GM18867 (cell line): Measurements from ENCODE around the gene NEUROD6.

Experiments used
- ATAC-seq: cut with Tn5 transposase; IDR thresholded peaks from one replicate; pipeline ENCODE4 v1.9.1; 2021; ENCODE audit warnings: mild to moderate bottlenecking, moderate library complexity; ENCODE audit not compliant: unreplicated experiment

NEUROD6 gene

GRCh38 chr7:31335161-31335856, 5.2 kb downstream of the NEUROD6 start:
- ATAC-seq = no peak

- ATAC-seq = no peak
These were observed 7.2 kb downstream of the NEUROD6 start for GRCh38 chr7:31333291-31333690.

- no peak for ATAC-seq
These were observed 13.5 kb downstream of the NEUROD6 start for GRCh38 chr7:31327071-31327470.

GRCh38 chr7:31326416-31326815, 14.1 kb downstream of the NEUROD6 start:
- no peak for ATAC-seq

GRCh38 chr7:31323101-31323500, 17.4 kb downstream of the NEUROD6 start:
- ATAC-seq = no peak

- no peak for ATAC-seq
These were observed 19.9 kb downstream of the NEUROD6 start for GRCh38 chr7:31320675-31321074.

- ATAC-seq = no peak
These were observed 22.2 kb downstream of the NEUROD6 start for GRCh38 chr7:31318313-31318712.

- no peak for ATAC-seq
These were observed 23.6 kb downstream of the NEUROD6 start for GRCh38 chr7:31316876-31317275.

GRCh38 chr7:31315758-31316157, 24.8 kb downstream of the NEUROD6 start:
- ATAC-seq = no peak

GRCh38 chr7:31314781-31315180, 25.7 kb downstream of the NEUROD6 start:
- ATAC-seq = no peak

GRCh38 chr7:31312889-31313288, 27.6 kb downstream of the NEUROD6 start:
- ATAC-seq = no peak

GRCh38 chr7:31311552-31311951, 29.0 kb downstream of the NEUROD6 start:
- ATAC-seq = no peak

GRCh38 chr7:31310321-31310935, 30.1 kb downstream of the NEUROD6 start:
- ATAC-seq = no peak

GRCh38 chr7:31309407-31309806, 31.1 kb downstream of the NEUROD6 start:
- no peak for ATAC-seq

GRCh38 chr7:31308652-31309051, 31.9 kb downstream of the NEUROD6 start:
- ATAC-seq = no peak

GRCh38 chr7:31307972-31308371, 32.6 kb downstream of the NEUROD6 start:
- no peak for ATAC-seq

- no peak for ATAC-seq
These were observed 35.3 kb downstream of the NEUROD6 start for GRCh38 chr7:31305260-31305659.

- no peak for ATAC-seq
These were observed 36.1 kb downstream of the NEUROD6 start for GRCh38 chr7:31304446-31304845.

GRCh38 chr7:31302356-31302755, 38.2 kb downstream of the NEUROD6 start:
- no peak for ATAC-seq

- no peak for ATAC-seq
These were observed 41.2 kb downstream of the NEUROD6 start for GRCh38 chr7:31299336-31299735.

- ATAC-seq = no peak
These were observed 49.9 kb downstream of the NEUROD6 start for GRCh38 chr7:31290601-31291000.
